HepG2 (cell line): ENCODE measurements around the gene IKZF3. TPM values are rescaled to one million over a fixed set of nuclear protein-coding genes. Genes with fewer than 3 reads are reported as not detected.

Experiments used
- CC2D1A ChIP-seq: sonication (generic); formaldehyde crosslinking; IDR thresholded peaks from 2 replicates; pipeline ENCODE4 v1.8.1; 2023; ENCODE audit warnings: mild to moderate bottlenecking, missing genetic modification reagents
- ELF1 ChIP-seq: sonication (generic); formaldehyde crosslinking; IDR thresholded peaks from 2 replicates; pipeline ENCODE4 v1.4.0; 2020; ENCODE audit warnings: missing genetic modification reagents
- KDM4B ChIP-seq: sonication (generic); formaldehyde crosslinking; IDR thresholded peaks from 2 replicates; pipeline ENCODE4 v1.4.0; 2020; ENCODE audit warnings: missing genetic modification reagents
- KDM6A ChIP-seq: IDR thresholded peaks from 2 replicates; pipeline ENCODE4 v1.6.1; 2016; ENCODE audit warnings: low read depth
- KLF9 ChIP-seq: IDR thresholded peaks from 2 replicates; pipeline ENCODE4 v1.6.1; 2016; ENCODE audit warnings: low read depth
- POLR2A ChIP-seq, 2 experiments: IDR thresholded peaks; 2 replicates each; pipeline ENCODE4 v1.6.1; 2011; ENCODE audit warnings: low read depth in 2 of 2, low read length in 2 of 2, mild to moderate bottlenecking in 1 of 2, moderate library complexity in 1 of 2; ENCODE audit not compliant: insufficient read depth in 1 of 2
- POLR2AphosphoS5 ChIP-seq: IDR thresholded peaks from 2 replicates; pipeline ENCODE4 v1.6.1; 2012; ENCODE audit warnings: low read depth, low read length
- ZMAT3 ChIP-seq: sonication (generic); formaldehyde crosslinking; conservative IDR thresholded peaks from 2 replicates; pipeline ENCODE4 v1.7.0; 2021; ENCODE audit warnings: missing genetic modification reagents
- ZNF329 ChIP-seq: sonication (generic); formaldehyde crosslinking; IDR thresholded peaks from 2 replicates; pipeline ENCODE4 v1.9.0; 2021; ENCODE audit warnings: low read depth, mild to moderate bottlenecking, missing genetic modification reagents
- ZNF432 ChIP-seq: sonication (generic); formaldehyde crosslinking; IDR thresholded peaks from 2 replicates; pipeline ENCODE4 v1.5.0; 2020; ENCODE audit warnings: missing genetic modification reagents, mild to moderate bottlenecking, borderline replicate concordance
- ZNF614 ChIP-seq: IDR thresholded peaks from 2 replicates; pipeline ENCODE4 v1.6.1; 2018; ENCODE audit warnings: missing biosample characterization, missing genetic modification reagents, inconsistent platforms, borderline replicate concordance
- ZNF776 ChIP-seq: sonication (generic); formaldehyde crosslinking; IDR thresholded peaks from 2 replicates; pipeline ENCODE4 v1.4.0; 2020; ENCODE audit warnings: mild to moderate bottlenecking, missing genetic modification reagents
- ZNF841 ChIP-seq: sonication (generic); formaldehyde crosslinking; IDR thresholded peaks from 2 replicates; pipeline ENCODE4 v1.8.1; 2023; ENCODE audit warnings: missing genetic modification reagents, borderline replicate concordance
- polyA plus RNA-seq, 8 experiments: library from polyadenylated mRNA; depleted of rRNA in 3 of 8; stranded (reverse) in 7 of 8; unstranded in 1 of 8; fragments of >200 nt; fragmentation: Illumina TruSeq in 4 of 8; extraction: Trizol in 4 of 8; gene quantifications; 2 replicates each; pipeline versions ENCODE4 v1.2.1 to v1.2.3, GENCODE V29; 2011 to 2016; ENCODE audit warnings: low read depth in 4 of 8, missing spikeins in 1 of 8, mixed read lengths in 1 of 8; ENCODE audit not compliant: insufficient read depth in 1 of 8
- total RNA-seq, 5 experiments: library from RNA; depleted of rRNA; stranded (reverse); fragments of >200 nt; fragmentation: Illumina TruSeq; extraction: Trizol; gene quantifications; 2 replicates each; pipeline ENCODE4 v1.2.3, GENCODE V29; 2016; ENCODE audit warnings: low read depth in 1 of 5
- TF ChIP-seq, protein P1 (sequence below): sonication (generic); formaldehyde crosslinking; IDR thresholded peaks from 2 replicates; pipeline ENCODE4 v1.4.0; 2020; ENCODE audit warnings: mild to moderate bottlenecking, missing genetic modification reagents
- TF ChIP-seq, protein P2 (sequence below): IDR thresholded peaks from 2 replicates; pipeline ENCODE4 v1.6.1; 2016; ENCODE audit warnings: control low read depth
- TF ChIP-seq, protein P3 (sequence below): sonication (generic); formaldehyde crosslinking; IDR thresholded peaks from 2 replicates; pipeline ENCODE4 v1.4.0; 2020; ENCODE audit warnings: low read depth, mild to moderate bottlenecking, missing genetic modification reagents
- TF ChIP-seq, protein P4 (sequence below): sonication (generic); formaldehyde crosslinking; IDR thresholded peaks from 2 replicates; pipeline ENCODE4 v1.5.1; 2020; ENCODE audit warnings: missing genetic modification reagents, mild to moderate bottlenecking, borderline replicate concordance
- TF ChIP-seq, protein P5 (sequence below): sonication (generic); IDR thresholded peaks from 2 replicates; pipeline ENCODE4 v1.6.1; 2016; ENCODE audit warnings: low read depth, borderline replicate concordance
- TF ChIP-seq, protein P6 (sequence below): sonication (generic); formaldehyde crosslinking; conservative IDR thresholded peaks from 2 replicates; pipeline ENCODE4 v1.5.0; 2020; ENCODE audit warnings: missing genetic modification reagents

IKZF3 gene
- total and polyA plus RNA-seq, 2 of the 13 experiments (the other 11 are each of a cell fraction or from before 2014, with no cell fraction given), result not detected

DNA sequence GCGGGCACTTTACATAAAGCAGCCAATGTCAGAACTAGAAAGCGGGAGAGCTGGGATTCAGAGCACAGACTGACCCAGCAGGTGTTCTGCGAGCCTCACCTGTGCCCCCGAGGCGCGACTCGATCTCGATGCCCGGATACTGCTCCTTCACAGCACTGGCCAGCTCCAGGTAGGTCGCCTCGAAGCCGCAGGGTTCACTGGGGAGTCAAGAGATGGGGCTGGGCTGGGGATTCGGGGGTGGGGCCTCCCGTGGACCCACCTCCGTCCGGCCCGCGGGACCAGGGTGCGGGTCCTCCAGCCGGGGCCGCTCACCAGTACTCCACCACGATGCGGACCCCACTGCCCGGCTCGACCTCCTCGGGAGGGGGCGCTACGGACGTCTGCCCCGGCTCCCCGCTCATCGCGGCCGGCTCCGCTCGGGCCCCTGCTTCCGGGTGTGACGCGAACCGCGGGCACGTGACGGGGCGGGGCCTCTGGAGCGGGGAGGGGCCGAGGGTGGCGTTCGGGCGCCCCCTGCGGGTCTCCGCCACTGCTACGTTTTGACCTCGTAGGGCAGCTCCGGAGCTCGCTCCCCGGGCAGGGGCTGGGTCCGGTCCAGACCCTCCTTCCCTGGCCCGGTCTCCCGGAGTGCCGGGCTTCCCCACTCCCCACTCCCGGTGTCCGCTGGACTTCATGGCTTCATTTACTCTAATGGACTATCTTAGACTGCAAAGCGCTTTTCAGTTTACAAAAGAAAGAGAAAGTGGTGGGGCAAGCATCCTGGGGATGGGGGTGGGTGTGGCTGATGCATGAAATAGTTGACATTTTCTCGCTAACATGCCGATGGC, 133.8 kb downstream of the IKZF3 start, which contains the start of gene MIEN1 (continued):
- TF ChIP-seq KDM4B (CRISPR knock-in tag) (0 out of 2 replicates have a peak, but pooled peaks have one; percentile 16), ZMAT3 (CRISPR knock-in tag) (peak; percentile 85; the same call in 1 of the 2 replicates), POLR2A (IDR thresholded peaks at IDR 0.05; ENCODE audit: insufficient read depth in 1 of 2, low read depth in 2 of 2, low read length in 2 of 2) (peak; percentile 56 to 84), ZNF776 (CRISPR knock-in tag) (no peak), ZNF614 (peak; percentile 89; the same call in 1 of the 2 replicates), KLF9 (CRISPR knock-in tag) (peak; percentile 83; the same call in 1 of the 2 replicates), ZNF432 (CRISPR knock-in tag) (no peak), ELF1 (CRISPR knock-in tag) (peak; percentile 99), ZNF329 (CRISPR knock-in tag) (0 out of 2 replicates have a peak, but pooled peaks have one; percentile 40), ZNF841 (CRISPR knock-in tag) (no peak), POLR2AphosphoS5 (peak; percentile 65), CC2D1A (CRISPR knock-in tag) (no peak), KDM6A (CRISPR knock-in tag) (no peak)
- TF ChIP-seq, protein P1, sequence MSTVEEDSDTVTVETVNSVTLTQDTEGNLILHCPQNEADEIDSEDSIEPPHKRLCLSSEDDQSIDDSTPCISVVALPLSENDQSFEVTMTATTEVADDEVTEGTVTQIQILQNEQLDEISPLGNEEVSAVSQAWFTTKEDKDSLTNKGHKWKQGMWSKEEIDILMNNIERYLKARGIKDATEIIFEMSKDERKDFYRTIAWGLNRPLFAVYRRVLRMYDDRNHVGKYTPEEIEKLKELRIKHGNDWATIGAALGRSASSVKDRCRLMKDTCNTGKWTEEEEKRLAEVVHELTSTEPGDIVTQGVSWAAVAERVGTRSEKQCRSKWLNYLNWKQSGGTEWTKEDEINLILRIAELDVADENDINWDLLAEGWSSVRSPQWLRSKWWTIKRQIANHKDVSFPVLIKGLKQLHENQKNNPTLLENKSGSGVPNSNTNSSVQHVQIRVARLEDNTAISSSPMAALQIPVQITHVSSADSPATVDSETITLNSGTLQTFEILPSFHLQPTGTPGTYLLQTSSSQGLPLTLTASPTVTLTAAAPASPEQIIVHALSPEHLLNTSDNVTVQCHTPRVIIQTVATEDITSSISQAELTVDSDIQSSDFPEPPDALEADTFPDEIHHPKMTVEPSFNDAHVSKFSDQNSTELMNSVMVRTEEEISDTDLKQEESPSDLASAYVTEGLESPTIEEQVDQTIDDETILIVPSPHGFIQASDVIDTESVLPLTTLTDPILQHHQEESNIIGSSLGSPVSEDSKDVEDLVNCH (CRISPR knock-in tag), result no peak
- TF ChIP-seq, protein P2, sequence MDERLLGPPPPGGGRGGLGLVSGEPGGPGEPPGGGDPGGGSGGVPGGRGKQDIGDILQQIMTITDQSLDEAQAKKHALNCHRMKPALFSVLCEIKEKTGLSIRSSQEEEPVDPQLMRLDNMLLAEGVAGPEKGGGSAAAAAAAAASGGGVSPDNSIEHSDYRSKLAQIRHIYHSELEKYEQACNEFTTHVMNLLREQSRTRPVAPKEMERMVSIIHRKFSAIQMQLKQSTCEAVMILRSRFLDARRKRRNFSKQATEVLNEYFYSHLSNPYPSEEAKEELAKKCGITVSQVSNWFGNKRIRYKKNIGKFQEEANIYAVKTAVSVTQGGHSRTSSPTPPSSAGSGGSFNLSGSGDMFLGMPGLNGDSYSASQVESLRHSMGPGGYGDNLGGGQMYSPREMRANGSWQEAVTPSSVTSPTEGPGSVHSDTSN, result no peak
- TF ChIP-seq, protein P3, sequence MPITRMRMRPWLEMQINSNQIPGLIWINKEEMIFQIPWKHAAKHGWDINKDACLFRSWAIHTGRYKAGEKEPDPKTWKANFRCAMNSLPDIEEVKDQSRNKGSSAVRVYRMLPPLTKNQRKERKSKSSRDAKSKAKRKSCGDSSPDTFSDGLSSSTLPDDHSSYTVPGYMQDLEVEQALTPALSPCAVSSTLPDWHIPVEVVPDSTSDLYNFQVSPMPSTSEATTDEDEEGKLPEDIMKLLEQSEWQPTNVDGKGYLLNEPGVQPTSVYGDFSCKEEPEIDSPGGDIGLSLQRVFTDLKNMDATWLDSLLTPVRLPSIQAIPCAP (CRISPR knock-in tag), result no peak
- TF ChIP-seq, protein P4, sequence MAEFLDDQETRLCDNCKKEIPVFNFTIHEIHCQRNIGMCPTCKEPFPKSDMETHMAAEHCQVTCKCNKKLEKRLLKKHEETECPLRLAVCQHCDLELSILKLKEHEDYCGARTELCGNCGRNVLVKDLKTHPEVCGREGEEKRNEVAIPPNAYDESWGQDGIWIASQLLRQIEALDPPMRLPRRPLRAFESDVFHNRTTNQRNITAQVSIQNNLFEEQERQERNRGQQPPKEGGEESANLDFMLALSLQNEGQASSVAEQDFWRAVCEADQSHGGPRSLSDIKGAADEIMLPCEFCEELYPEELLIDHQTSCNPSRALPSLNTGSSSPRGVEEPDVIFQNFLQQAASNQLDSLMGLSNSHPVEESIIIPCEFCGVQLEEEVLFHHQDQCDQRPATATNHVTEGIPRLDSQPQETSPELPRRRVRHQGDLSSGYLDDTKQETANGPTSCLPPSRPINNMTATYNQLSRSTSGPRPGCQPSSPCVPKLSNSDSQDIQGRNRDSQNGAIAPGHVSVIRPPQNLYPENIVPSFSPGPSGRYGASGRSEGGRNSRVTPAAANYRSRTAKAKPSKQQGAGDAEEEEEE, result no peak; the same call in 1 of the 2 replicates
- TF ChIP-seq, protein P5, sequence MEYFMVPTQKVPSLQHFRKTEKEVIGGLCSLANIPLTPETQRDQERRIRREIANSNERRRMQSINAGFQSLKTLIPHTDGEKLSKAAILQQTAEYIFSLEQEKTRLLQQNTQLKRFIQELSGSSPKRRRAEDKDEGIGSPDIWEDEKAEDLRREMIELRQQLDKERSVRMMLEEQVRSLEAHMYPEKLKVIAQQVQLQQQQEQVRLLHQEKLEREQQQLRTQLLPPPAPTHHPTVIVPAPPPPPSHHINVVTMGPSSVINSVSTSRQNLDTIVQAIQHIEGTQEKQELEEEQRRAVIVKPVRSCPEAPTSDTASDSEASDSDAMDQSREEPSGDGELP, result peak; percentile 45; the same call in 1 of the 2 replicates
- TF ChIP-seq, protein P6, sequence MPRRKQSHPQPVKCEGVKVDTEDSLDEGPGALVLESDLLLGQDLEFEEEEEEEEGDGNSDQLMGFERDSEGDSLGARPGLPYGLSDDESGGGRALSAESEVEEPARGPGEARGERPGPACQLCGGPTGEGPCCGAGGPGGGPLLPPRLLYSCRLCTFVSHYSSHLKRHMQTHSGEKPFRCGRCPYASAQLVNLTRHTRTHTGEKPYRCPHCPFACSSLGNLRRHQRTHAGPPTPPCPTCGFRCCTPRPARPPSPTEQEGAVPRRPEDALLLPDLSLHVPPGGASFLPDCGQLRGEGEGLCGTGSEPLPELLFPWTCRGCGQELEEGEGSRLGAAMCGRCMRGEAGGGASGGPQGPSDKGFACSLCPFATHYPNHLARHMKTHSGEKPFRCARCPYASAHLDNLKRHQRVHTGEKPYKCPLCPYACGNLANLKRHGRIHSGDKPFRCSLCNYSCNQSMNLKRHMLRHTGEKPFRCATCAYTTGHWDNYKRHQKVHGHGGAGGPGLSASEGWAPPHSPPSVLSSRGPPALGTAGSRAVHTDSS (CRISPR knock-in tag), result no peak
